ENCODE data around the gene SLC35E4.

GRCh38 chr22:30681831-30682230, 46.2 kb downstream of the SLC35E4 start:
- TF ChIP-seq, protein P1, sequence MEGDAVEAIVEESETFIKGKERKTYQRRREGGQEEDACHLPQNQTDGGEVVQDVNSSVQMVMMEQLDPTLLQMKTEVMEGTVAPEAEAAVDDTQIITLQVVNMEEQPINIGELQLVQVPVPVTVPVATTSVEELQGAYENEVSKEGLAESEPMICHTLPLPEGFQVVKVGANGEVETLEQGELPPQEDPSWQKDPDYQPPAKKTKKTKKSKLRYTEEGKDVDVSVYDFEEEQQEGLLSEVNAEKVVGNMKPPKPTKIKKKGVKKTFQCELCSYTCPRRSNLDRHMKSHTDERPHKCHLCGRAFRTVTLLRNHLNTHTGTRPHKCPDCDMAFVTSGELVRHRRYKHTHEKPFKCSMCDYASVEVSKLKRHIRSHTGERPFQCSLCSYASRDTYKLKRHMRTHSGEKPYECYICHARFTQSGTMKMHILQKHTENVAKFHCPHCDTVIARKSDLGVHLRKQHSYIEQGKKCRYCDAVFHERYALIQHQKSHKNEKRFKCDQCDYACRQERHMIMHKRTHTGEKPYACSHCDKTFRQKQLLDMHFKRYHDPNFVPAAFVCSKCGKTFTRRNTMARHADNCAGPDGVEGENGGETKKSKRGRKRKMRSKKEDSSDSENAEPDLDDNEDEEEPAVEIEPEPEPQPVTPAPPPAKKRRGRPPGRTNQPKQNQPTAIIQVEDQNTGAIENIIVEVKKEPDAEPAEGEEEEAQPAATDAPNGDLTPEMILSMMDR (IDR thresholded peaks at IDR 0.05; ENCODE audit: low read depth, low read length, missing input control) = no peak
- TF ChIP-seq YY1 (IDR thresholded peaks at IDR 0.05) = no peak
- TF ChIP-seq HNF4A (conservative IDR thresholded peaks at IDR 0.05) = no peak
- no peak for TF ChIP-seq JUND (IDR thresholded peaks at IDR 0.05)

Data from liver (tissue), 3 donors.